Mesenchymal stem cell (in vitro differentiated cells and primary cell): ENCODE results near the gene PCDHB13.
"Not testable (repeated sequence)": the region's sequence is repeated elsewhere in the genome, so short reads cannot be mapped to it uniquely, and the experiment has no call there.

Experiments used
- DNase-seq: peaks from one replicate; pipeline ENCODE4 v3.0.0-alpha.2; 2013
- H2AFZ ChIP-seq: one replicate; pipeline ENCODE4 v1.6.1; 2013; ENCODE audit warnings: low read depth, mild to moderate bottlenecking, control low read depth, inconsistent platforms, low read length, moderate library complexity
- H2AK5ac ChIP-seq: 2 replicates; pipeline ENCODE4 v1.6.1; 2013; ENCODE audit warnings: low read length, moderate library complexity, mild to moderate bottlenecking, inconsistent platforms; ENCODE audit not compliant: severe bottlenecking
- H2BK120ac ChIP-seq: one replicate; pipeline ENCODE4 v1.6.1; 2013; ENCODE audit warnings: low read depth, mild to moderate bottlenecking, inconsistent platforms, low read length, moderate library complexity
- H2BK12ac ChIP-seq, 2 experiments: one replicate each; pipeline ENCODE4 v1.6.1; 2013; ENCODE audit warnings: inconsistent platforms in 2 of 2, low read length in 2 of 2, mild to moderate bottlenecking in 2 of 2, moderate library complexity in 2 of 2, control low read depth in 1 of 2
- H2BK15ac ChIP-seq: one replicate; pipeline ENCODE4 v1.6.1; 2013; ENCODE audit warnings: mild to moderate bottlenecking, low read depth, inconsistent platforms; ENCODE audit not compliant: poor library complexity, severe bottlenecking
- H2BK5ac ChIP-seq: 2 replicates; pipeline ENCODE4 v1.6.1; 2013; ENCODE audit warnings: low read depth, mild to moderate bottlenecking, low read length, control low read depth, inconsistent platforms; ENCODE audit not compliant: poor library complexity, severe bottlenecking
- H3K14ac ChIP-seq, 2 experiments: one replicate each; pipeline ENCODE4 v1.6.1; 2013; ENCODE audit warnings: inconsistent platforms in 2 of 2, low read length in 2 of 2, control low read depth in 1 of 2, mild to moderate bottlenecking in 1 of 2, moderate library complexity in 1 of 2
- H3K18ac ChIP-seq, 2 experiments: one replicate each; pipeline ENCODE4 v1.6.1; 2013; ENCODE audit warnings: inconsistent platforms in 2 of 2, low read length in 2 of 2, control low read depth in 1 of 2, low read depth in 1 of 2, mild to moderate bottlenecking in 1 of 2
- H3K23ac ChIP-seq, 2 experiments: one replicate each; pipeline ENCODE4 v1.6.1; 2013; ENCODE audit warnings: inconsistent platforms in 2 of 2, low read length in 2 of 2, mild to moderate bottlenecking in 2 of 2, moderate library complexity in 2 of 2, control low read depth in 1 of 2
- H3K27ac ChIP-seq: 2 replicates; pipeline ENCODE4 v1.5.1; 2013; ENCODE audit warnings: mild to moderate bottlenecking, moderate library complexity, low read length, control low read depth, inconsistent platforms; ENCODE audit not compliant: poor library complexity, severe bottlenecking
- H3K27me3 ChIP-seq, 2 experiments: 2 replicates each; pipeline versions ENCODE4 v1.6.1 to v1.7.0; 2013; ENCODE audit warnings: low read length in 2 of 2, mild to moderate bottlenecking in 2 of 2, moderate library complexity in 2 of 2, control low read depth in 1 of 2, inconsistent platforms in 1 of 2; ENCODE audit not compliant: control insufficient read depth in 1 of 2, insufficient read depth in 1 of 2
- H3K36me3 ChIP-seq, 2 experiments: 2 replicates each; pipeline versions ENCODE4 v1.6.1 to v1.7.0; 2013; ENCODE audit warnings: low read length in 2 of 2, control low read depth in 1 of 2, inconsistent platforms in 1 of 2, low read depth in 1 of 2, mild to moderate bottlenecking in 1 of 2; ENCODE audit not compliant: insufficient read depth in 2 of 2, control insufficient read depth in 1 of 2
- H3K4ac ChIP-seq, 2 experiments: one replicate each; pipeline ENCODE4 v1.6.1; 2013; ENCODE audit warnings: inconsistent platforms in 2 of 2, low read length in 2 of 2, mild to moderate bottlenecking in 2 of 2, moderate library complexity in 2 of 2, control low read depth in 1 of 2, low read depth in 1 of 2
- H3K4me1 ChIP-seq: 2 replicates; pipeline ENCODE4 v1.6.1; 2013; ENCODE audit warnings: low read depth, low read length, control low read depth; ENCODE audit not compliant: control insufficient read depth, insufficient read depth
- H3K4me2 ChIP-seq: 2 replicates; pipeline ENCODE4 v1.6.1; 2013; ENCODE audit warnings: low read length, mild to moderate bottlenecking, inconsistent platforms; ENCODE audit not compliant: poor library complexity, severe bottlenecking
- H3K4me3 ChIP-seq, 2 experiments: 2 replicates each; pipeline versions ENCODE4 v1.5.1 to v1.7.0; 2013; ENCODE audit warnings: low read length in 2 of 2, mild to moderate bottlenecking in 2 of 2, control low read depth in 1 of 2, low read depth in 1 of 2; ENCODE audit not compliant: insufficient read depth in 1 of 2
- H3K79me1 ChIP-seq: replicated peaks from 2 replicates; pipeline ENCODE4 v1.6.1; 2013; ENCODE audit warnings: mild to moderate bottlenecking, control low read depth, low read length, inconsistent platforms; ENCODE audit not compliant: poor library complexity, severe bottlenecking
- H3K9ac ChIP-seq: 2 replicates; pipeline ENCODE4 v1.7.0; 2013; ENCODE audit warnings: mild to moderate bottlenecking, low read length, moderate library complexity
- H3K9me3 ChIP-seq: 2 replicates; pipeline ENCODE4 v1.7.0; 2013; ENCODE audit warnings: mild to moderate bottlenecking, low read length; ENCODE audit not compliant: control insufficient read depth
- H4K8ac ChIP-seq: one replicate; pipeline ENCODE4 v1.6.1; 2013; ENCODE audit warnings: inconsistent platforms, mild to moderate bottlenecking, low read length, moderate library complexity
- H4K91ac ChIP-seq: one replicate; pipeline ENCODE4 v1.6.1; 2013; ENCODE audit warnings: mild to moderate bottlenecking, low read length, inconsistent platforms
- WGBS: methylation state at CpG from one replicate; pipeline ENCODE4 v1.1.7; 2013; ENCODE audit warnings: mixed read lengths; 5-methylcytosine and 5-hydroxymethylcytosine counted together

PCDHB13 gene

DNA sequence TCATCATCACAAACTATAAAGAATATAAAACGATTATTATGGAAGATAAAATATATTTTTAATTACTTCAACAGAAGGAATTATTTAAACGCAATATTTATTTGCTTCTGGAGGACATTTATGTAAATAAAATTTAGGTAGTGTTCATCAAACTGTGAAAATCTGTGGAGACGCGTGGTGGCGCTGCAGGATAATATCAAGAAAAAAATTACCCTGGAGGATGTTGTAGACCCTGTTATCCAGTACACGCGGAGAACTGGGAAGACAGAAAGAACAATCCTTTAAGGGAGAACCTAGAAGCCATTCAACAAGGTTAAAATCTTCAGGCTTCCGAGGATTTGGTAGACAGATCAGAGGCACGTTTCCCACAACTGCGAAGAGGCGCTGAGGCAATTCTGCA lies 5.2 kb upstream of the PCDHB13 start, which contains the start of gene PCDHB12:
PCDHB12 (plus strand) TSS at position 242 of the 400 bp plus-strand sequence. CDS start 189 bp downstream, outside the sequence.
- H3K23ac ChIP-seq, result no peak within 1 kb of the TSS
- no peak within 1 kb of the TSS for H2AK5ac ChIP-seq
- no peaks in the 10 kb centered on the region for H3K79me1 ChIP-seq
- no peak within 1 kb of the TSS for H2BK12ac ChIP-seq
- H3K4me1 ChIP-seq, result no peaks in the 10 kb centered on the region
- 63% methylated on average over 10 of the region's 11 CpGs for WGBS
- H3K4ac ChIP-seq, result no peak within 1 kb of the TSS
- H2BK120ac ChIP-seq, result no peak within 1 kb of the TSS
- H2AFZ ChIP-seq, result no peak within 1 kb of the TSS
- no peak within 1 kb of the TSS for H3K14ac ChIP-seq
- no peak within 1 kb of the TSS for H4K8ac ChIP-seq
- H3K18ac ChIP-seq, result no peak within 1 kb of the TSS
- no peak within 1 kb of the TSS for H3K9ac ChIP-seq
- no peak for DNase-seq
- H4K91ac ChIP-seq, result no peak within 1 kb of the TSS
- no peaks in the 10 kb centered on the region for H3K27me3 ChIP-seq
- H3K36me3 ChIP-seq, result no peaks in the 10 kb centered on the region
- H3K4me2 ChIP-seq, result no peak within 1 kb of the TSS
- H3K9me3 ChIP-seq, result peaks cover 76% of the 10 kb centered on the region
- no peak within 1 kb of the TSS for H2BK15ac ChIP-seq
- H2BK5ac ChIP-seq, result no peak within 1 kb of the TSS
- H3K27ac ChIP-seq, result no peak within 1 kb of the TSS
- H3K4me3 ChIP-seq, result peak within 1 kb of the TSS in 1 of 2 experiments; percentile 13

DNA sequence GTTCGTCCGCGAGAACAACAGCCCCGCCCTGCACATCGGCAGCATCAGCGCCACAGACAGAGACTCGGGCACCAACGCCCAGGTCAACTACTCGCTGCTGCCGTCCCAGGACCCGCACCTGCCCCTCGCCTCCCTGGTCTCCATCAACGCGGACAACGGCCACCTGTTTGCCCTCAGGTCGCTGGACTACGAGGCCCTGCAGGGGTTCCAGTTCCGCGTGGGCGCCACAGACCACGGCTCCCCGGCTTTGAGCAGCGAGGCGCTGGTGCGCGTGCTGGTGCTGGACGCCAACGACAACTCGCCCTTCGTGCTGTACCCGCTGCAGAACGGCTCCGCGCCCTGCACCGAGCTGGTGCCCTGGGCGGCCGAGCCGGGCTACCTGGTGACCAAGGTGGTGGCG lies 3.4 kb upstream of the PCDHB13 start:
- not testable (repeated sequence) for H3K4me3 ChIP-seq, DNase-seq, H2AFZ ChIP-seq, H3K4me1 ChIP-seq, H3K27me3 ChIP-seq, H2BK15ac ChIP-seq, H3K27ac ChIP-seq, H2BK12ac ChIP-seq, H3K9ac ChIP-seq, H2BK120ac ChIP-seq, H2BK5ac ChIP-seq, H4K8ac ChIP-seq, H3K4me2 ChIP-seq, H3K14ac ChIP-seq, H4K91ac ChIP-seq, H3K18ac ChIP-seq, H3K79me1 ChIP-seq, H2AK5ac ChIP-seq, H3K36me3 ChIP-seq, H3K4ac ChIP-seq, H3K23ac ChIP-seq
- peaks cover 72% of the 10 kb centered on the region for H3K9me3 ChIP-seq
- 93% methylated on average over 16 of the region's 39 CpGs for WGBS

DNA sequence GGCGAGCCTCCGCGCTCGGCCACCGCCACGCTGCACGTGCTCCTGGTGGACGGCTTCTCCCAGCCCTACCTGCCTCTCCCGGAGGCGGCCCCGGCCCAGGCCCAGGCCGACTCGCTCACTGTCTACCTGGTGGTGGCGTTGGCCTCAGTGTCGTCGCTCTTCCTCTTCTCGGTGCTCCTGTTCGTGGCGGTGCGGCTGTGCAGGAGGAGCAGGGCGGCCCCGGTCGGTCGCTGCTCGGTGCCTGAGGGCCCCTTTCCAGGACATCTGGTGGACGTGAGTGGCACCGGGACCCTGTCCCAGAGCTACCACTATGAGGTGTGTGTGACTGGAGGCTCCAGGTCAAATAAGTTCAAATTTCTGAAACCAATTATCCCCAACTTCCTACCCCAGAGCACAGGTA lies 2.9 kb upstream of the PCDHB13 start:
- H3K4me2 ChIP-seq, H4K8ac ChIP-seq, H3K27ac ChIP-seq, H2AK5ac ChIP-seq, H4K91ac ChIP-seq, H2BK12ac ChIP-seq, H2BK15ac ChIP-seq, H3K4me1 ChIP-seq, H3K18ac ChIP-seq, H3K9ac ChIP-seq, H3K36me3 ChIP-seq, H3K14ac ChIP-seq, H2AFZ ChIP-seq, H2BK5ac ChIP-seq, H2BK120ac ChIP-seq, DNase-seq, H3K27me3 ChIP-seq, H3K4me3 ChIP-seq, H3K23ac ChIP-seq, H3K4ac ChIP-seq, H3K79me1 ChIP-seq: not testable (repeated sequence)
- 91% methylated on average over 12 of the region's 27 CpGs for WGBS
- H3K9me3 ChIP-seq, result peaks cover 68% of the 10 kb centered on the region

DNA sequence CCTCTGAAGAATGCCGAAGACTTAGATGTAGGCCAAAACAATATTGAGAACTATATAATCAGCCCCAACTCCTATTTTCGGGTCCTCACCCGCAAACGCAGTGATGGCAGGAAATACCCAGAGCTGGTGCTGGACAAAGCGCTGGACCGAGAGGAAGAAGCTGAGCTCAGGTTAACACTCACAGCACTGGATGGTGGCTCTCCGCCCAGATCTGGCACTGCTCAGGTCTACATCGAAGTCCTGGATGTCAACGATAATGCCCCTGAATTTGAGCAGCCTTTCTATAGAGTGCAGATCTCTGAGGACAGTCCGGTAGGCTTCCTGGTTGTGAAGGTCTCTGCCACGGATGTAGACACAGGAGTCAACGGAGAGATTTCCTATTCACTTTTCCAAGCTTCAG lies 864 bp downstream of the PCDHB13 start:
- not testable (repeated sequence) for H3K4me3 ChIP-seq, H2BK120ac ChIP-seq, H2BK5ac ChIP-seq, H4K91ac ChIP-seq, H3K14ac ChIP-seq, H2AFZ ChIP-seq, H3K4me2 ChIP-seq, H3K18ac ChIP-seq, H3K27ac ChIP-seq, H4K8ac ChIP-seq, DNase-seq, H2BK15ac ChIP-seq, H2BK12ac ChIP-seq, H3K36me3 ChIP-seq, H3K4ac ChIP-seq, H3K79me1 ChIP-seq, H2AK5ac ChIP-seq, H3K9ac ChIP-seq, H3K27me3 ChIP-seq, H3K23ac ChIP-seq, H3K4me1 ChIP-seq
- H3K9me3 ChIP-seq, result peaks cover 68% of the 10 kb centered on the region
- 90% methylated on average over 6 of the region's 12 CpGs for WGBS
